Measurements from ENCODE around the gene KIF13A. TPM values are rescaled to one million over a fixed set of nuclear protein-coding genes. Genes with fewer than 3 reads are reported as not detected.
A peak's percentile ranks its signal among the peaks of the same experiment; 100 is the strongest.

KIF13A gene
- total RNA-seq, 1 donor from 2014 or later, result 38.4 TPM

- no peaks in the 10 kb centered on the region for H3K27me3 Mint-ChIP-seq (ENCODE audit: low read depth, unreplicated experiment)
- Histone ChIP-seq H3K9ac (ENCODE audit: low read length) (peak overlapping the region; percentile 92), H3K27ac (ENCODE audit: low read depth, low read length) (peak overlapping the region; percentile 79), H2AFZ (ENCODE audit: low read depth, low read length) (peak overlapping the region; percentile 71), H3K4me3 (ENCODE audit: insufficient read depth, low read depth, low read length) (peak overlapping the region; percentile 72), H3K36me3 (ENCODE audit: insufficient read depth, low read length) (no peaks in the 10 kb centered on the region), H3K27me3 (ENCODE audit: insufficient read depth, low read length) (no peaks in the 10 kb centered on the region), H3K4me1 (ENCODE audit: insufficient read depth, low read length) (peaks cover 23% of the 10 kb centered on the region), H3K4me2 (ENCODE audit: low read length) (peak overlapping the region; percentile 85), H4K20me1 (ENCODE audit: insufficient read depth, low read length) (peaks cover 27% of the 10 kb centered on the region), H3K9me3 (ENCODE audit: insufficient read depth, low read depth, low read length) (no peaks in the 10 kb centered on the region), H3K79me2 (ENCODE audit: insufficient read depth, low read length) (peaks cover 47% of the 10 kb centered on the region)
- peak overlapping the region; percentile 91 for H3K4me3 Mint-ChIP-seq (ENCODE audit: unreplicated experiment)
- no peaks in the 10 kb centered on the region for H3K9me3 Mint-ChIP-seq (ENCODE audit: unreplicated experiment)
- FAIRE-seq, result no peak
- peaks cover 20% of the 10 kb centered on the region for H3K4me1 Mint-ChIP-seq (ENCODE audit: low read depth, unreplicated experiment)
- H3K27ac Mint-ChIP-seq (ENCODE audit: unreplicated experiment), result peak overlapping the region; percentile 7
- TF ChIP-seq CTCF (IDR thresholded peaks at IDR 0.05; ENCODE audit: insufficient read depth, low read depth, low read length) (no peak), EZH2 (IDR thresholded peaks at IDR 0.05; ENCODE audit: insufficient read depth, low read length) (no peak)
- no peaks in the 10 kb centered on the region for H3K36me3 Mint-ChIP-seq (ENCODE audit: low read depth, unreplicated experiment)
- DNase-seq (ENCODE audit: low read depth), result no peak
These were observed 584 bp downstream of the KIF13A start for GRCh38 chr6:17986656-17987446.

GRCh38 chr6:17985934-17986655 is 1.3 kb downstream of the KIF13A start:
- Histone ChIP-seq H3K4me3 (ENCODE audit: insufficient read depth, low read depth, low read length) (peak overlapping the region; percentile 72), H3K27me3 (ENCODE audit: insufficient read depth, low read length) (no peaks in the 10 kb centered on the region), H3K9ac (ENCODE audit: low read length) (peak overlapping the region; percentile 92), H3K36me3 (ENCODE audit: insufficient read depth, low read length) (no peaks in the 10 kb centered on the region), H2AFZ (ENCODE audit: low read depth, low read length) (peak overlapping the region; percentile 71), H3K9me3 (ENCODE audit: insufficient read depth, low read depth, low read length) (no peaks in the 10 kb centered on the region), H3K27ac (ENCODE audit: low read depth, low read length) (peak overlapping the region; percentile 79), H4K20me1 (ENCODE audit: insufficient read depth, low read length) (peaks cover 27% of the 10 kb centered on the region), H3K4me2 (ENCODE audit: low read length) (peak overlapping the region; percentile 85), H3K4me1 (ENCODE audit: insufficient read depth, low read length) (peaks cover 31% of the 10 kb centered on the region), H3K79me2 (ENCODE audit: insufficient read depth, low read length) (peaks cover 50% of the 10 kb centered on the region)
- Mint-ChIP-seq H3K36me3 (ENCODE audit: low read depth, unreplicated experiment) (peaks cover 3% of the 10 kb centered on the region), H3K27ac (ENCODE audit: unreplicated experiment) (no peak overlapping the region), H3K9me3 (ENCODE audit: unreplicated experiment) (no peaks in the 10 kb centered on the region), H3K4me1 (ENCODE audit: low read depth, unreplicated experiment) (peaks cover 20% of the 10 kb centered on the region), H3K4me3 (ENCODE audit: unreplicated experiment) (peak overlapping the region; percentile 91), H3K27me3 (ENCODE audit: low read depth, unreplicated experiment) (no peaks in the 10 kb centered on the region)
- DNase-seq (ENCODE audit: low read depth) (no peak), FAIRE-seq (no peak)
- TF ChIP-seq CTCF (IDR thresholded peaks at IDR 0.05; ENCODE audit: insufficient read depth, low read depth, low read length) (no peak), EZH2 (IDR thresholded peaks at IDR 0.05; ENCODE audit: insufficient read depth, low read length) (no peak)
